Panc1 (cell line): ENCODE measurements around the gene TRIM54. TPM values are rescaled to one million over a fixed set of nuclear protein-coding genes. Genes with fewer than 3 reads are reported as not detected.

ENCODE experiments used
- ATAC-seq: fragments of 200-7000 bp; cut with Tn5 transposase; 2 replicates; pipeline ENCODE4 v1.9.1; 2020; ENCODE audit warnings: mild to moderate bottlenecking, moderate library complexity
- BruUV-seq: library from RNA; stranded (reverse); fragments of 400-500 nt; replicated peaks from 2 replicates; lab custom pipeline; 2021; lab: Mats Ljungman, UMichigan
- CTCF ChIA-PET: fragments of 300-600 bp; sonication (Branson Sonifier 250); formaldehyde crosslinking; loops from one replicate; lab custom pipeline; 2022; ENCODE audit warnings: antibody characterized with exemption; lab: Charles Lee
- POLR2A ChIA-PET: fragments of 300-600 bp; sonication (Branson Sonifier 250); formaldehyde crosslinking; loops from one replicate; lab custom pipeline; 2022; ENCODE audit warnings: antibody characterized with exemption; lab: Charles Lee
- DNase-seq: peaks from one replicate; pipeline ENCODE4 v3.0.0-alpha.2; 2010; ENCODE audit warnings: low read depth, low spot score
- H3K27ac ChIP-seq: 2 replicates; pipeline ENCODE4 v1.5.1; 2011; ENCODE audit warnings: mild to moderate bottlenecking, low read length, inconsistent platforms
- H3K27me3 ChIP-seq: fragments of 200-500 bp; sonication (Bioruptor generic); 2 replicates; pipeline ENCODE4 v1.6.0; 2014; ENCODE audit warnings: low read length, inconsistent platforms; ENCODE audit not compliant: control insufficient read depth, insufficient read depth
- H3K36me3 ChIP-seq: fragments of 200-500 bp; sonication (Bioruptor generic); 2 replicates; pipeline ENCODE4 v1.5.1; 2014; ENCODE audit warnings: inconsistent platforms, mild to moderate bottlenecking, low read length, moderate library complexity; ENCODE audit not compliant: control insufficient read depth, insufficient read depth
- H3K4me1 ChIP-seq: 2 replicates; pipeline ENCODE4 v1.5.1; 2011; ENCODE audit warnings: inconsistent platforms, mild to moderate bottlenecking, low read length, moderate library complexity; ENCODE audit not compliant: control insufficient read depth, insufficient read depth
- H3K4me3 ChIP-seq, 2 experiments: 2 replicates each; pipeline ENCODE4 v1.5.1; 2011 to 2012; ENCODE audit warnings: low read depth in 2 of 2, low read length in 2 of 2, mild to moderate bottlenecking in 2 of 2, inconsistent platforms in 1 of 2, moderate library complexity in 1 of 2
- H3K9me3 ChIP-seq: fragments of 200-500 bp; sonication (Bioruptor generic); 2 replicates; pipeline ENCODE4 v1.5.1; 2014; ENCODE audit warnings: low read depth, mild to moderate bottlenecking, inconsistent platforms, low read length, moderate library complexity; ENCODE audit not compliant: control insufficient read depth, insufficient read depth
- POLR2AphosphoS5 ChIP-seq: IDR thresholded peaks from 2 replicates; pipeline ENCODE4 v1.6.1; 2012; ENCODE audit warnings: mild to moderate bottlenecking, low read depth, low read length, moderate library complexity
- SIN3A ChIP-seq: IDR thresholded peaks from 2 replicates; pipeline ENCODE4 v1.6.1; 2012; ENCODE audit warnings: low read depth, mild to moderate bottlenecking, low read length, moderate library complexity, borderline replicate concordance; ENCODE audit not compliant: insufficient read depth
- TCF7L2 ChIP-seq: IDR thresholded peaks from 2 replicates; pipeline ENCODE4 v1.6.1; 2011; ENCODE audit warnings: mild to moderate bottlenecking, low read depth, low read length, inconsistent platforms
- in situ Hi-C: cut with HindIII; loops from 2 replicates; pipeline ENCODE4 v1.10.0; 2016; ENCODE audit warnings: low sequenced_read_pairs, low pct_unique_long_range_greater_than_20kb
- intact Hi-C: fragments of 100-400 bp; cut with micrococcal nuclease; formaldehyde crosslinking; loops from one replicate; pipeline ENCODE4 v1.10.0; 2022; ENCODE audit not compliant: unreplicated experiment
- total RNA-seq: library from RNA; stranded (reverse); gene quantifications from one replicate; pipeline ENCODE4 v1.2.1, GENCODE V29; 2021; ENCODE audit not compliant: unreplicated experiment
- TF ChIP-seq, protein P1 (sequence below): fragments of 450-650 bp; IDR thresholded peaks from 2 replicates; pipeline ENCODE4 v1.5.1; 2017; ENCODE audit warnings: mild to moderate bottlenecking
- TF ChIP-seq, protein P2 (sequence below), 2 experiments: IDR thresholded peaks; 2 replicates each; pipeline ENCODE4 v1.6.1; 2011 to 2012; ENCODE audit warnings: low read depth in 2 of 2, control low read depth in 1 of 2, low read length in 1 of 2, mild to moderate bottlenecking in 1 of 2, moderate library complexity in 1 of 2; ENCODE audit not compliant: insufficient read depth in 1 of 2

TRIM54 gene
- total RNA-seq, 1 experiment from 2014 or later: 0.21 TPM

DNA sequence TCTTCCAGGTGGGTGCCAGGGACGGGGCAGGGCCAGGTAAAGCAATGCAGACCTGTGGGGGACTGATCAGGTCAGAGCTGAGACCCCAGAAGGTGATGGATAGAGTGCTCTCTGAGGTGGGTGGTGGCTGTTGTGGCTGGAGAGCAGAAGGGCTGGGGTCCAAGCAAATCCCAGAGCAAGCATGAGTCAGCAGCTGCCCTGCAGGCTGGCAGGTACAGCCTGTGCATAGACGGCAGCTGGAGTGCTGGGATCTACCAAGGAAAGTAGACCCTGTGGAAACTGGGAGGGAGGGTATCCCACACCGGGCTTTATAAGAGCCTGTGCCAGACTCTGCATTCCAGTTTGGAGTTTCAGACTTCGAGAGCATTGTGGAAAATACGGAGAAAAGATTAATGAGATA is 663 bp downstream of the TRIM54 start:
- 0 out of 2 replicates have a peak, but pooled peaks have one; percentile 35 for ATAC-seq
- no peak overlapping the region for H3K27ac ChIP-seq
- BruUV-seq: no TSS peak
- no peaks in the 10 kb centered on the region for H3K9me3 ChIP-seq
- POLR2A ChIA-PET: interaction anchor here (1.1 kb wide), 1 partner anchor 185 kb away, joined by 3 read pairs; no protein-coding TSS in a partner anchor
- in situ Hi-C loops: no loop called here
- DNase-seq: no peak
- TF ChIP-seq, protein P1, sequence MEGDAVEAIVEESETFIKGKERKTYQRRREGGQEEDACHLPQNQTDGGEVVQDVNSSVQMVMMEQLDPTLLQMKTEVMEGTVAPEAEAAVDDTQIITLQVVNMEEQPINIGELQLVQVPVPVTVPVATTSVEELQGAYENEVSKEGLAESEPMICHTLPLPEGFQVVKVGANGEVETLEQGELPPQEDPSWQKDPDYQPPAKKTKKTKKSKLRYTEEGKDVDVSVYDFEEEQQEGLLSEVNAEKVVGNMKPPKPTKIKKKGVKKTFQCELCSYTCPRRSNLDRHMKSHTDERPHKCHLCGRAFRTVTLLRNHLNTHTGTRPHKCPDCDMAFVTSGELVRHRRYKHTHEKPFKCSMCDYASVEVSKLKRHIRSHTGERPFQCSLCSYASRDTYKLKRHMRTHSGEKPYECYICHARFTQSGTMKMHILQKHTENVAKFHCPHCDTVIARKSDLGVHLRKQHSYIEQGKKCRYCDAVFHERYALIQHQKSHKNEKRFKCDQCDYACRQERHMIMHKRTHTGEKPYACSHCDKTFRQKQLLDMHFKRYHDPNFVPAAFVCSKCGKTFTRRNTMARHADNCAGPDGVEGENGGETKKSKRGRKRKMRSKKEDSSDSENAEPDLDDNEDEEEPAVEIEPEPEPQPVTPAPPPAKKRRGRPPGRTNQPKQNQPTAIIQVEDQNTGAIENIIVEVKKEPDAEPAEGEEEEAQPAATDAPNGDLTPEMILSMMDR: no peak
- TF ChIP-seq SIN3A (no peak), TCF7L2 (no peak), POLR2AphosphoS5 (no peak)
- TF ChIP-seq, protein P2, sequence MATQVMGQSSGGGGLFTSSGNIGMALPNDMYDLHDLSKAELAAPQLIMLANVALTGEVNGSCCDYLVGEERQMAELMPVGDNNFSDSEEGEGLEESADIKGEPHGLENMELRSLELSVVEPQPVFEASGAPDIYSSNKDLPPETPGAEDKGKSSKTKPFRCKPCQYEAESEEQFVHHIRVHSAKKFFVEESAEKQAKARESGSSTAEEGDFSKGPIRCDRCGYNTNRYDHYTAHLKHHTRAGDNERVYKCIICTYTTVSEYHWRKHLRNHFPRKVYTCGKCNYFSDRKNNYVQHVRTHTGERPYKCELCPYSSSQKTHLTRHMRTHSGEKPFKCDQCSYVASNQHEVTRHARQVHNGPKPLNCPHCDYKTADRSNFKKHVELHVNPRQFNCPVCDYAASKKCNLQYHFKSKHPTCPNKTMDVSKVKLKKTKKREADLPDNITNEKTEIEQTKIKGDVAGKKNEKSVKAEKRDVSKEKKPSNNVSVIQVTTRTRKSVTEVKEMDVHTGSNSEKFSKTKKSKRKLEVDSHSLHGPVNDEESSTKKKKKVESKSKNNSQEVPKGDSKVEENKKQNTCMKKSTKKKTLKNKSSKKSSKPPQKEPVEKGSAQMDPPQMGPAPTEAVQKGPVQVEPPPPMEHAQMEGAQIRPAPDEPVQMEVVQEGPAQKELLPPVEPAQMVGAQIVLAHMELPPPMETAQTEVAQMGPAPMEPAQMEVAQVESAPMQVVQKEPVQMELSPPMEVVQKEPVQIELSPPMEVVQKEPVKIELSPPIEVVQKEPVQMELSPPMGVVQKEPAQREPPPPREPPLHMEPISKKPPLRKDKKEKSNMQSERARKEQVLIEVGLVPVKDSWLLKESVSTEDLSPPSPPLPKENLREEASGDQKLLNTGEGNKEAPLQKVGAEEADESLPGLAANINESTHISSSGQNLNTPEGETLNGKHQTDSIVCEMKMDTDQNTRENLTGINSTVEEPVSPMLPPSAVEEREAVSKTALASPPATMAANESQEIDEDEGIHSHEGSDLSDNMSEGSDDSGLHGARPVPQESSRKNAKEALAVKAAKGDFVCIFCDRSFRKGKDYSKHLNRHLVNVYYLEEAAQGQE (IDR thresholded peaks at IDR 0.05; ENCODE audit: insufficient read depth in 1 of 2, low read depth in 2 of 2, low read length in 1 of 2): no peak
- H3K27me3 ChIP-seq: no peaks in the 10 kb centered on the region
- no peak overlapping the region for H3K4me3 ChIP-seq
- CTCF ChIA-PET: interaction anchor here (0.7 to 1.0 kb wide), 3 partner anchors 14 to 91 kb away, joined by 3 to 5 read pairs (median 4); no protein-coding TSS in a partner anchor
- peaks cover 16% of the 10 kb centered on the region for H3K4me1 ChIP-seq
- intact Hi-C loops: loop anchor here (5.0 kb wide), 1 partner anchor 186 kb away; no protein-coding TSS in a partner anchor
- no peaks in the 10 kb centered on the region for H3K36me3 ChIP-seq

DNA sequence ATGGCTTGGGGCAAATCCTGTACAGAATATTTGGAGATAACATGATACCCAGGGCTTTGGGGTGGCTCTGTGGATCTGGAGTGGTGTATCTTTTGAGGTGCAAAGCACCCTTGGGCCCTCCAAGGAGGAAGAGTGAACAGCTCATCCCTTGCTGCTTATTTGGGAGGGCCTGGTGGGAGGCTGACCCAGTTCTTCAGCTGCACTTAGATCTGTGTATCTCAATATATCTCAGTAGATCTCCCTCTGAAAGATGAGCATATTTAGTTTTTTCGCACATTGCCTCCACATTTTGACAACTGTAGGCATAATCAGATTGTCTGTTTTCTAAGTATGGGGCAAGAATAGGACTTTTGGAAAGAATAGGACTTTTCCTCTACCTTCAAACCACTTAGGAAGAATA is 2.8 kb downstream of the TRIM54 start:
- H3K4me1 ChIP-seq: peaks cover 15% of the 10 kb centered on the region
- no peaks in the 10 kb centered on the region for H3K27me3 ChIP-seq
- no peak for TF ChIP-seq TCF7L2
- TF ChIP-seq POLR2AphosphoS5: no peak
- TF ChIP-seq SIN3A: no peak
- TF ChIP-seq, protein P1: no peak
- TF ChIP-seq, protein P2 (IDR thresholded peaks at IDR 0.05; ENCODE audit: insufficient read depth in 1 of 2, low read depth in 2 of 2, low read length in 1 of 2): no peak
- no TSS peak for BruUV-seq
- ATAC-seq (no peak), DNase-seq (no peak)
- no peak overlapping the region for H3K4me3 ChIP-seq
- H3K9me3 ChIP-seq: no peaks in the 10 kb centered on the region
- no peak overlapping the region for H3K27ac ChIP-seq
- ChIA-PET POLR2A (no interaction called here), CTCF (no interaction called here)
- intact Hi-C loops (loop anchor here (5.0 kb wide), 1 partner anchor 188 kb away; no protein-coding TSS in a partner anchor), in situ Hi-C loops (no loop called here)
- no peaks in the 10 kb centered on the region for H3K36me3 ChIP-seq
